HG02642 (cell line): ENCODE measurements around the gene PACRG.

Source experiments
- ATAC-seq: cut with Tn5 transposase; IDR thresholded peaks from one replicate; pipeline ENCODE4 v1.9.1; 2021; ENCODE audit warnings: mild to moderate bottlenecking; ENCODE audit not compliant: unreplicated experiment, poor library complexity

The PACRG gene

DNA sequence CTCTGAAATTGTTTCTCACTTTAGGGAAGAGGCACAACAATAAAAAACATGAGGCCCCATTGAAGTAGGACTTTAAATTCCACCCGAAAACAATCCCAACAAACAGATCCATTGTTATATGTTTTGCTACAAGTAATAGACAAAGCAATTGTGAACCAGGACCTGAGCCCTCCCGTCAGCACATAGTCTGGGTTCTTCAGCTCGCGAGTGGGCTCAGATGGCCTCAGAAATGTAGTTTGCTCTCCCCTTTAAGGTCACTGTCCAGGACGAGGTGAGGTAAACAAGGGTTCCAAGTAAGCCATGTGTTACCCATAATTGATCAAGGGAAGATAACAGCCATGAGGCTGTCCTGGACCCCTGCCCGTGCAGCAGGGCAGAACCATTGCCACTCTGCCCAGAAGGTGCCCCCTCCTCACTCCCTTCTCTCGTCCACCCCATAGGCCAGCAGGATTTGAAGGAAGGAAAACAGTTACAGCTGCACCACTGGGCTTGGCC is 526.6 kb downstream of the PACRG start:
- ATAC-seq, result no peak

DNA sequence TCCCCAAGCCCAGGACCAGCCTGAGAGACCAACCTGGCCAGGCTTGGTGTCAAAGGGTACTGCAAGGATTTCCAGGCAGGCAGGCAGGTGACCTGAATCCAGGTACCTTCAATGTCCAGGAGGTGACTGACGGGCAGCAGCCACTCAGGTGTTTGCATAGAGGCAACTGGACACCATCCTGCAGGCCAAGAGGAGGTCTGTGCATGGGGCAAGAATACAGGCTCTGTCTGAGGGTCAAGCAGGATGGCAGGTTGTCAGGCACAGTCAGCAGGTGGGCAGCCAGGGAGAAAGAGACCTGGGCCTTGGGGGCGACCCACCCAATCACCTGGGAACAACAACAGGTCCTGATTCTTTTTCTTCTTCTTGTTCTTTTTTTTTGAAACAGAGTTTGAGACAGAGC is 527.5 kb downstream of the PACRG start:
- no peak for ATAC-seq

DNA sequence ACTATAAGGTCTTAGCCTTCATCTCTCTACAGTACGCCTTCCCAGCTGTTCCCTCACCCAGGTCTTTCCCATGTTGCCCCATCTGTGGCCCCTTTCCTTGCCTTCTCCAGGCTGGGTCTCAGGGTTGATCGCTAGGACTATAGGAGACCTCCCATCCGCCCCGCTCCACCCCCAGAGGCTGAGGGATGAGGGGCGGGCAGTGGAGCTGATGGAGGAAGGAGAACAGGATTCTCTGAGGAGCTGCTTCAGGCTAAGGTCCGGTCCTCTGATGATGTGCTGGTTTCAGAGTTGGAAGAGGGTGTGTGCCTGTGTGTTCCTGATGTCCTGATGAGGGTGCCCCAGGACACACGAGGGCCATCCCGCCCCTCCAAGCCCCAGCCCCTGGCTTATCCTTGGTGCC is 531.9 kb downstream of the PACRG start:
- no peak for ATAC-seq

GRCh38 chr6:163260111-163260895 is 532.5 kb downstream of the PACRG start:
- no peak for ATAC-seq

GRCh38 chr6:163260911-163261310 is 533.1 kb downstream of the PACRG start:
- no peak for ATAC-seq

DNA sequence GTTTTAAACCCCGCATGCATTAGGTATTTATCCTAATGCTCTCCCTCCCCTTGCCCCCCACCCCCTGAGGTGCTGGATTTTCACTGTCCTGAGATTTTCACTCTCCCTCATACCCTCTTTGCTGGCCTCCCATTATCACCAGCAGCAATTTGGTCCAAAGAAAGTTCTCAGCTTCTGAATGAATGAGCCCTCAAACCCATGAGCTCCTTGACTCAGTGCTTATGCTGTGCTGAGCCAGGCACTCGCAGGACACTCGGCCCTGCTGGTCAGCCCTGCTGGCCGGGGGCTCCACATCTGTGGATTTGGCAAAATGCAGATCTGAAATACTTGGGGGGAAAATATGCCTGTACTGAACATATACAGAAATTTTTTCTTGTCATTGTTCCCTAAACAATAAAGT is 533.6 kb downstream of the PACRG start:
- ATAC-seq, result no peak

GRCh38 chr6:163262080-163262479 is 534.3 kb downstream of the PACRG start:
- no peak for ATAC-seq

GRCh38 chr6:163263196-163263595 is 535.4 kb downstream of the PACRG start:
- no peak for ATAC-seq

DNA sequence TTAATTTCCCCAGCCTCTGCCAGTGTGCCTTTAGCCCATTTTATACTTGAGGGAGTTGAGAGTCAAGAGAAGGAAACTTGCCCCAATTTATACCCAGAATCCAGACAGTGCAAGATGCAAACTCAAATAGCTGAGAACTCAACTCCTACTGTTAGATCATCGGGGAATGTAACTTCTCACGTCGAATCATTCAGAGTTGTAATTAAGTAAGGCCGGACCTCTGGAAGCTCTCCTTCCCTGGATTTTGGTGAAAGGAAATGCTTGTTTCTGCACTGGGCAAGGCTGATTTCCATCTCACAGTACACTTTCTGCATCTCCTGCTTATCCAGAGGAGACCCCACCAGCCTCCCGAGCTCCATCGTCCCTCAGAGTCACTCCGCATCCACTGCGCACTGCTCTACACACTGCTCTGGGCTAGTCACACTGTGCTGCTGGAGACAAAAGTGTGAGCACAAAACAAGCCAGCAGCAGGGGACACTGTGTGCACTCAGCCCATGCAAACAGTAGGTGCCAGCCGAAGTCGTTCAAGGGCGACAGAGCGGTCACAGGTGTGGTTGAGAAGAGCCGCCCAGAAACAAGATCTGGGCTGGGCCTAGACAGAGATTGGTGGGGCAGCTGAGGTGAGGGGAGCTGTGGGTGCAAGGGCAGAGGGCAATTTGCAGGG is 536.4 kb downstream of the PACRG start:
- ATAC-seq, result no peak

GRCh38 chr6:163264662-163265035 is 536.9 kb downstream of the PACRG start:
- ATAC-seq, result no peak

DNA sequence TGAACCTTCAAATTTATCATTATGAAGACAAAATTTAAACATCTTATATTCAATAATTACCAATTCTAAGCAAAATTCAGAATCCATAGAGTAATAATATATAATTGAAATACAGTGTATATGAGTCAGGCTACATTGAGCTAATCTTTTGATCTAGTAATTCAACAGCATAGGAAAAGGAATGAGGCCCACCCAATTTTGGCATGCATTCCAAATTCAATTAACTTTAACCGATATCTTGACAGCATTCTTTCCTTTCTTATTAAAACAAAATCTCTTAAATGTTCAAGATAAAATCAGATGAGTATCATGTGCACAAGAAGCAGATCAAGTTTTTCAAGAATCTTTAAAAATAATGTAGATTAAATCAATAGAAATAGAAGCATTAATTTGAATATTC is 553.9 kb downstream of the PACRG start:
- no peak for ATAC-seq

GRCh38 chr6:163282672-163283071 is 554.9 kb downstream of the PACRG start:
- no peak for ATAC-seq

DNA sequence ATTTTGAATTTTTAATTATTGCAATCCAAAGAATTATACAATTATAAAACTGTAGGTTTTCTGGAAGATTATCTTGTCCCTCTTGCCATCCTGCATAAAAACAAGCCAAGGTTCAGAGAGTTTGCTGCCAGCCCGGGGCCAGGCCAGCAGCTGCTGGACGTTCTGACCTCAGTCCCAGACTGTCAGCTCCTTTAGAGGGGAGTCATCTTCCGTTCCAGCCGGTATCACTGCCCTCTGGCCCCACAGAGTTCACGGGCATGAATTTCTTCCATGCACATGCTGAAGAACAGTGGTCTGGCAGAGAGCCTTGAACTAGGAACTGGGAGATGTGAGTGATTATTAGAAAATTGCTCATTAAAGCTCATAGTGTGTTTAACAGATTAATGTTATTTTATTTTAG is 556.4 kb downstream of the PACRG start:
- ATAC-seq, result no peak

- no peak for ATAC-seq
These were observed 557.9 kb downstream of the PACRG start for GRCh38 chr6:163285691-163286090.

DNA sequence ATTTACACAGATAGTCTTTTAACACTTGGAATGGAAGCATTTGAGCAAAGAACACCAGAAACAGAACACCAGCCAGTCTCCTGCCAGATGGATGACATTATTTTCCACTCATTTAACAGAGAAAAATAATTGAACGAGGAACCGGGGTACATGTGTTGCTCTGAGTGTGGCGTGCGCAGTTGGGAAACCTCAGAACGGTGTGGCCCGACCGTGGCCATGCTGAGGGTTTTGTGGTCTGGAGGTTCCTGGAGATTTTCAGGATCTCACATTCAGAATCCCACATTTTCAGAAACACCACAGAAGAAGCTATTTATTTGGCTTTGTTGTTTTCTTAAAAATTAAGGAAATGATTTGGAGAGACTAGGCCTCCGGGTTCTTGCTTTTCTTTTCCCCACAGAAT is 559.9 kb downstream of the PACRG start:
- ATAC-seq, result no peak

DNA sequence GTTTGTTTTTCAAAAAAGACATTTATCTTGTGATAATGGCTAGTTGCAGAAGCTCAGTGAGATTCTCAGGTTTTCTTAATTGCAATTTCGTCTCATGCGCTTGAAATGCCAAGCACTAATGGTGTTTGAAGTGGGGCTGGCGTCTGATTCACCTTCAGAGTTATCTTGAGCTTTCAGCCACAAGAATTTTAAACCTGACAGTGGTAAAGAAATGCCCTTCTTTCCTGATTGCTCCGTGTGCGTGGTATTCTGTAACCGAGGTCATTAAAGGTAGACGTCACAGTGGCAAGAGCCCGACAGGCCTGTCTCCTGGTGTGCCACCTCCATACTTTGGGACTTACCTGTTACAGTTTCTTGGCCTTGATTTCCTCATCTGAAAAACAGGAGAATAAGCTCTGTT is 560.3 kb downstream of the PACRG start:
- ATAC-seq, result no peak

GRCh38 chr6:163288915-163289314 is 561.1 kb downstream of the PACRG start:
- ATAC-seq, result no peak

GRCh38 chr6:163289447-163289846 is 561.7 kb downstream of the PACRG start:
- no peak for ATAC-seq

- no peak for ATAC-seq
These were observed 562.9 kb downstream of the PACRG start for GRCh38 chr6:163290545-163291274.

- no peak for ATAC-seq
These were observed 563.8 kb downstream of the PACRG start for GRCh38 chr6:163291622-163292021.

DNA sequence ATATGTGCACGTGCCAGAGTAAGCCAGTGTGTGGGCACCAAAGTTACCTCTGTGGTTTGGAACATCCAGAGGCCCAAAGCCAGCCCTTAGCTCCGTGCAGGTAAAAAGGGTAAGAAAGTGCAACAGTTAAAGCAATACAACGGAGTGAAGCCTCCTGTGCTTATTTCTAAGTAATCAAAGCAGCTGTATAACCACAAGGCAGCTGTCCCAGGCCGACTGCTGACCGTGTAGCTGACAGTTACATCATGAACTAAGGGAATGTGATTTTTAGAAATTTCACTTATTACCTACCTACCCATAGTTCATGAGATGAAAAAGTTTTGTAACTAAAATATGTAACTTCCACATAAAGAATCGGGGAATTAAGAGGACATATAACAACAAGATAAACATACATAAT is 565.5 kb downstream of the PACRG start:
- ATAC-seq, result no peak
